Peyer's patch (tissue), 4 donors: Measurements from ENCODE around the gene PRRG2. TPM values are rescaled to one million over a fixed set of nuclear protein-coding genes. Genes with fewer than 3 reads are reported as not detected.

Experiments used
- DNase-seq, 3 donors: peaks; one replicate each; pipeline ENCODE4 v3.0.0-alpha.2; 2017 to 2019
- H3K27ac ChIP-seq, 4 donors: fragments of 200-600 bp; sonication (generic); one replicate each; pipeline ENCODE4 v1.5.1; 2016 to 2019
- H3K27me3 ChIP-seq, 2 donors: fragments of 200-600 bp; sonication (generic); one replicate each; pipeline ENCODE4 v1.5.1; 2019
- H3K36me3 ChIP-seq, 3 donors: fragments of 200-600 bp; sonication (generic); one replicate each; pipeline ENCODE4 v1.5.1; 2016 to 2019
- H3K4me1 ChIP-seq, 4 donors: fragments of 200-600 bp; sonication (generic); one replicate each; pipeline ENCODE4 v1.5.1; 2016 to 2019
- H3K4me3 ChIP-seq, 4 donors: fragments of 200-600 bp; sonication (generic); 1 replicate in 3 of 4; 2 replicates in 1 of 4; pipeline ENCODE4 v1.5.1; 2016 to 2019; ENCODE audit warnings: mild to moderate bottlenecking in 1 of 4
- H3K9me3 ChIP-seq, 4 donors: fragments of 200-600 bp; sonication (generic); one replicate each; pipeline ENCODE4 v1.5.1; 2016 to 2019; ENCODE audit warnings: mild to moderate bottlenecking in 1 of 4
- POLR2A ChIP-seq, 2 donors: fragments of 450-650 bp; IDR thresholded peaks; one replicate each; pipeline ENCODE4 v1.5.1; 2017; ENCODE audit warnings: antibody characterized with exemption in 2 of 2, mild to moderate bottlenecking in 2 of 2, moderate library complexity in 2 of 2
- total RNA-seq, 4 donors: library from RNA; depleted of rRNA; stranded (reverse); fragments of >200 nt; gene quantifications; one replicate each; pipeline ENCODE4 v1.1.0, GENCODE V29; 2016
- TF ChIP-seq, protein P1 (sequence below), 6 experiments: fragments of 450-650 bp in 4 of 6; fragments of 200-600 bp in 2 of 6; sonication (generic) in 1 of 6; IDR thresholded peaks; one replicate each; pipeline ENCODE4 v1.5.1; 2017 to 2019; ENCODE audit warnings: antibody characterized with exemption in 6 of 6, mild to moderate bottlenecking in 3 of 6, moderate library complexity in 1 of 6

PRRG2 gene
- total RNA-seq, 4 donors from 2014 or later = 1.7 to 20.8 (median 13.1) TPM

DNA sequence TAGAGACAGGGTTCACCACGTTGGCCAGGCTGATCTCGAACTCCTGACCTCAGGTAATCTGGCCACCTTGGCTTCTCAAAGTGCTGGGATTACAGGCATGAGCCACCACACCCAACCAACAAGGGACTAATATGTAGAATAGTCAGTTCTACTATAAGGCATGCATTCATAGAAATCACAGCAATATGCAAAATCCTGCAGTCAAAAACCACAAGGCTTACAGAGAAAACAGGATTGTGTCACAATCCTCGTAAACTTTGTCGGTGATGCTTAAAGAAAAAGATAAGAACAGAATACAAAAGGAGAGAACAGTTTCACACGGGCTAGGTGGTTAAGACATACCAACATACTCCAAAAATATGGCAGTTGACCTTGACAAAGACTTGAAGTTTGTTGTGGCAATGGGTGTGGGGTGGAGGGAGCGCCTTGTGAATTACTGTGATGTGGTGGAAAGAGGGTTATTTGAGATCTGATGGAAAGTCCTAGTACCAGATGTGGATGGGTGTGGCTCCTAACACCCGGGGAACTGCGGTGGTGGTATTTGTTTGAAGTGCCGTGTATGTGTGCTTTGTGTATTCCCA is 13.2 kb upstream of the PRRG2 start:
- Histone ChIP-seq H3K27ac (peak overlapping the region; percentile 29 to 66 (median 65)), H3K36me3 (no peaks in the 10 kb centered on the region), H3K4me3 (no peak overlapping the region), H3K27me3 (no peaks in the 10 kb centered on the region), H3K4me1 (peaks cover 6 to 73% (median 12%) of the 10 kb centered on the region in 4 donors), H3K9me3 (no peaks in the 10 kb centered on the region)
- no peak for TF ChIP-seq POLR2A (IDR thresholded peaks at IDR 0.05)
- DNase-seq = peak in 2 of 3 donors; percentile 57 to 67

DNA sequence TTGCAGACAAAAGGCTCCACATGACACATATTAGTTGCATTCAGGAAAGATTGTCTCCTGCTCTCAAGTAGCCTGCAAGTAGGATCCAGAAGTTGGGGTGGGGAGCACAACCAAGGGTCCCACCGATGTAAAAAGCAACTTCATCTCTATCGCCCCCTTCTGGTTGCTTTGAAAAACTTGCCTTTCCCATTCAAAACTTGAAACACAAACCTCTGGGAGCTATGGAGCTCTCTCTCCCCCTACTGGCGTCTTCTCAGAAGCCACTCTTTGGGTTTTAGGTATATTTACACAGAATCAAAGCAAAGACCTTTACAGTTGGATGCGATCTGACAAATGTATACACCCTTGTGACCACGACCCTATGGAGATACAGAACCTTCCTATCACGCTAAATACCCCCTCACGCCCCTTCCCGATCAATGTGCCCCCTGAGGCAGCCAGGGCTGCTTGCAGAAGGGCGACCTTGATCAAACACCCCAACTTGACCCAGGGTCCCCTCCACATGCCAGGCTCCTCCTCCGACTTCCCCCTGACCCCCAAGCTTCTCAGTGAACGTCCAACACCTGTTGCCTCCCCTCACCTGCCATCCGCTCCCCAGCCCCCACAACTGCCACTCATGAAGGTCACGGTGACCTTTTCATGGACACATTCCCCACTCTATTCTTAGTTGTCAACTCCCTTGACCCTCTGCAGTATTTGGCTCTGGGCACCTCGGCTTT is 10.8 kb upstream of the PRRG2 start:
- TF ChIP-seq, protein P1, sequence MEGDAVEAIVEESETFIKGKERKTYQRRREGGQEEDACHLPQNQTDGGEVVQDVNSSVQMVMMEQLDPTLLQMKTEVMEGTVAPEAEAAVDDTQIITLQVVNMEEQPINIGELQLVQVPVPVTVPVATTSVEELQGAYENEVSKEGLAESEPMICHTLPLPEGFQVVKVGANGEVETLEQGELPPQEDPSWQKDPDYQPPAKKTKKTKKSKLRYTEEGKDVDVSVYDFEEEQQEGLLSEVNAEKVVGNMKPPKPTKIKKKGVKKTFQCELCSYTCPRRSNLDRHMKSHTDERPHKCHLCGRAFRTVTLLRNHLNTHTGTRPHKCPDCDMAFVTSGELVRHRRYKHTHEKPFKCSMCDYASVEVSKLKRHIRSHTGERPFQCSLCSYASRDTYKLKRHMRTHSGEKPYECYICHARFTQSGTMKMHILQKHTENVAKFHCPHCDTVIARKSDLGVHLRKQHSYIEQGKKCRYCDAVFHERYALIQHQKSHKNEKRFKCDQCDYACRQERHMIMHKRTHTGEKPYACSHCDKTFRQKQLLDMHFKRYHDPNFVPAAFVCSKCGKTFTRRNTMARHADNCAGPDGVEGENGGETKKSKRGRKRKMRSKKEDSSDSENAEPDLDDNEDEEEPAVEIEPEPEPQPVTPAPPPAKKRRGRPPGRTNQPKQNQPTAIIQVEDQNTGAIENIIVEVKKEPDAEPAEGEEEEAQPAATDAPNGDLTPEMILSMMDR (IDR thresholded peaks at IDR 0.05) = peak; percentile 97 to 100 (median 100)
- TF ChIP-seq POLR2A (IDR thresholded peaks at IDR 0.05) = no peak
- no peak overlapping the region for H3K4me3 ChIP-seq

DNA sequence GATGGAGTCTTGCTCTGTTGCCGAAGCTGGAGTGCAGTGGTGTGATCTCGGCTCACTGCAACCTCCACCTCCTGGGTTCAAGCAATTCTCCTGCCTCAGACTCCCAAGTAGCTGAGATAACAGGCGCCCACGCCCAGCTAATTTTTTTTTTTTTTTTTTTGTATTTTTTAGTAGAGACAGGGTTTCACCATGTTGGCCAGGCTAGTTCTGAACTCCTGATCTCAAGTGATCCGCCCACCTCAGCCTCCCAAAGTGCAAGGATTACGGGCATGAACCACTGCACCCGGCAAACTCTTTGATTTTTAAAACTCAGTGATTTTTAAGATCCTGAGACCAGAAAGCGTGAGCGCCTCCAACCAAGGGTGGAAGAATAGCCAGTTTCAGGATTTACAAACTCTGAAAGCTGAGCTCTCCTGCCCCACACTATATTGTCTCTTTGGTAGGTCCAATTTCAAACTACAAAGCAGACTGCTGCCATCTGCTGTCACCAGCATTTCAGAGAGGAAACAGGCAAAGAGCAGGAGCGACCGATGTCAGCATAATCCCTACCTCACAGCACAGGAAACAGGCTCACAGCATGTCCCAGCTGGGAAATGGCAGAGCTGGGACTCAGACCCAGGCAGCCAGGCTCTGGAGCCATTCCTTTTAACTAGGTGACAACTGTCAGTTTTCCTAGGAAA is 10.0 kb upstream of the PRRG2 start:
- no peaks in the 10 kb centered on the region for H3K9me3 ChIP-seq
- H3K36me3 ChIP-seq = peaks cover 0 to 27% (median 0%) of the 10 kb centered on the region in 3 donors
- peak in 1 of 3 donors; percentile 74 for DNase-seq
- H3K4me3 ChIP-seq = no peak overlapping the region
- TF ChIP-seq, protein P1 (IDR thresholded peaks at IDR 0.05) = peak in 5 of 6 experiments; percentile 6 to 67 (median 61)
- no peak for TF ChIP-seq POLR2A (IDR thresholded peaks at IDR 0.05)
- no peaks in the 10 kb centered on the region for H3K27me3 ChIP-seq
- peak overlapping the region in 1 of 4 donors; percentile 47 for H3K27ac ChIP-seq
- peaks cover 6 to 45% (median 9%) of the 10 kb centered on the region in 4 donors for H3K4me1 ChIP-seq

More for the DNA sequence above, 10.8 kb upstream of the PRRG2 start:
- DNase-seq = peak in 2 of 3 donors; percentile 67 to 85
- H3K27ac ChIP-seq = peak overlapping the region in 1 of 4 donors; percentile 50
- H3K4me1 ChIP-seq = peaks cover 6 to 50% (median 9%) of the 10 kb centered on the region in 4 donors
- peaks cover 0 to 19% (median 0%) of the 10 kb centered on the region in 3 donors for H3K36me3 ChIP-seq
- no peaks in the 10 kb centered on the region for H3K9me3 ChIP-seq
- no peaks in the 10 kb centered on the region for H3K27me3 ChIP-seq

DNA sequence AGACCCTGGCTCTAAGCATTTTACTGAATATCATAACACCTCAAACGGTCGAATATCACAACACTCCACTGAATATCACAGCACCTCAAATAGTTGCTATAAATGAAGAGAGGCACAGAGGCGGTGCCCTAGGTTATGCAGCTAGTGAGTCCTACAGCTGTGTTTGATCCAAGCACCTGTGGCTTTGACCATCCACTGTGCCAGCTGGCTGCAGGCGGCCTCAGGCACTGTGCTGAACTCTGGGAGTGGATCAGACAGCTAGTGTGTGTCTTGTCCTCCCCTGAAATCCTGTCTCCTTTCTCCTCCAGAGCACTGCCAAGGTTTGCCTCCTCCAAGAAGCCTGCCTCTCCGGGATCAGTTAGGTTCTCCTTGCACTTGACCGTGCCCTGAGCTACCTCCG is 8.1 kb upstream of the PRRG2 start:
- peaks cover 1 to 36% (median 5%) of the 10 kb centered on the region in 4 donors for H3K4me1 ChIP-seq
- H3K36me3 ChIP-seq = peaks cover 0 to 31% (median 0%) of the 10 kb centered on the region in 3 donors
- H3K27me3 ChIP-seq = no peaks in the 10 kb centered on the region
- DNase-seq = no peak
- H3K27ac ChIP-seq = no peak overlapping the region
- TF ChIP-seq, protein P1 (IDR thresholded peaks at IDR 0.05) = no peak
- no peak for TF ChIP-seq POLR2A (IDR thresholded peaks at IDR 0.05)
- no peak overlapping the region for H3K4me3 ChIP-seq
- no peaks in the 10 kb centered on the region for H3K9me3 ChIP-seq

DNA sequence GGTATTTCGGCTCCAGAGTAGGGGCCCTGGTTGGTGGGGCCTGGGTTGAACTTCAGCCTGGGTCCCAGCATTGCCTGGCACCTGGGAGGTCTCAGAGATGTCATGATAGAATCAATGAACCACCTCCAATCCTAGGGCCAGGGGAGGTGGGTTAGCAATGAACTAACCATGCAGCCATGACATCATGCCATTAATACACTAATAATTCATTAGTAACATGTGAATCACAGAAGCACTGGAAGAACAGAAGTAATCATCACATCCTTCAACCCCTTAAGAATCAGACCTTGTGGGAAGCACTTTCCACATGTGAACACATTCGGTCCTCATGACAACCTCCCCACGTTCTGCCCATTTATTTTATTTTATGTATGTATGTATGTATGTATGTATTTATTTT is 7.7 kb upstream of the PRRG2 start:
- no peaks in the 10 kb centered on the region for H3K27me3 ChIP-seq
- H3K27ac ChIP-seq = no peak overlapping the region
- peaks cover 0 to 31% (median 3%) of the 10 kb centered on the region in 4 donors for H3K4me1 ChIP-seq
- TF ChIP-seq, protein P1 (IDR thresholded peaks at IDR 0.05) = no peak
- no peak for TF ChIP-seq POLR2A (IDR thresholded peaks at IDR 0.05)
- no peak overlapping the region for H3K4me3 ChIP-seq
- H3K36me3 ChIP-seq = peaks cover 0 to 31% (median 0%) of the 10 kb centered on the region in 3 donors
- H3K9me3 ChIP-seq = no peaks in the 10 kb centered on the region
- no peak for DNase-seq
